PC-3 (cell line): ENCODE results near the gene SETBP1. TPM values are rescaled to one million over a fixed set of nuclear protein-coding genes. Genes with fewer than 3 reads are reported as not detected.
A peak's percentile ranks its signal among the peaks of the same experiment; 100 is the strongest.

ENCODE experiments used
- ATAC-seq: fragments of 200-7000 bp; cut with Tn5 transposase; 2 replicates; pipeline ENCODE4 v1.9.1; 2020; ENCODE audit warnings: mild to moderate bottlenecking, moderate library complexity
- BruUV-seq: library from RNA; stranded (reverse); fragments of 400-500 nt; replicated peaks from 2 replicates; lab custom pipeline; 2021; lab: Mats Ljungman, UMichigan
- CTCF ChIA-PET: fragments of 300-600 bp; sonication (Branson Sonifier 250); formaldehyde crosslinking; loops from one replicate; lab custom pipeline; 2022; ENCODE audit warnings: antibody characterized with exemption; lab: Charles Lee
- POLR2A ChIA-PET: fragments of 300-600 bp; sonication (Branson Sonifier 250); formaldehyde crosslinking; loops from one replicate; lab custom pipeline; 2022; ENCODE audit warnings: antibody characterized with exemption; ENCODE audit not compliant: unreplicated experiment; lab: Charles Lee
- DNase-seq: peaks from one replicate; pipeline ENCODE4 v3.0.0-alpha.2; 2015
- H2AFZ ChIP-seq: fragments of 300-600 bp; sonication (generic); 2 replicates; pipeline ENCODE4 v1.6.0; 2016; ENCODE audit warnings: antibody characterized with exemption, low read length
- H3F3A ChIP-seq: fragments of 300-600 bp; sonication (generic); one replicate; pipeline ENCODE4 v1.6.0; 2017; ENCODE audit warnings: antibody characterized with exemption, low read length, control low read depth, mild to moderate bottlenecking; ENCODE audit not compliant: unreplicated experiment
- H3K27ac ChIP-seq: fragments of 300-600 bp; sonication (generic); 2 replicates; pipeline ENCODE4 v1.5.1; 2016; ENCODE audit warnings: mild to moderate bottlenecking, low read length
- H3K27me3 ChIP-seq: fragments of 300-600 bp; sonication (generic); 2 replicates; pipeline ENCODE4 v1.6.1; 2016; ENCODE audit warnings: low read length, mixed read lengths
- H3K36me3 ChIP-seq: fragments of 300-600 bp; sonication (generic); 2 replicates; pipeline ENCODE4 v1.6.1; 2016; ENCODE audit warnings: low read depth, mixed run types, low read length, mixed read lengths
- H3K4me1 ChIP-seq: fragments of 300-600 bp; sonication (generic); 2 replicates; pipeline ENCODE4 v1.5.1; 2016; ENCODE audit warnings: low read length; ENCODE audit not compliant: insufficient read depth
- H3K4me2 ChIP-seq: fragments of 300-600 bp; sonication (generic); 2 replicates; pipeline ENCODE4 v1.6.0; 2016; ENCODE audit warnings: low read length
- H3K4me3 ChIP-seq: fragments of 300-600 bp; sonication (generic); 2 replicates; pipeline ENCODE4 v1.5.1; 2016; ENCODE audit warnings: mild to moderate bottlenecking, low read length, mixed read lengths
- H3K79me2 ChIP-seq: fragments of 300-600 bp; sonication (generic); 2 replicates; pipeline ENCODE4 v1.6.1; 2017; ENCODE audit warnings: low read length, mixed read lengths
- H3K9ac ChIP-seq: fragments of 300-600 bp; sonication (generic); 2 replicates; pipeline ENCODE4 v1.6.0; 2016; ENCODE audit warnings: mild to moderate bottlenecking, low read length
- H3K9me2 ChIP-seq: fragments of 300-600 bp; sonication (generic); replicated peaks from 2 replicates; pipeline ENCODE4 v1.6.1; 2016; ENCODE audit warnings: mixed run types, low read length, mixed read lengths
- H3K9me3 ChIP-seq: fragments of 300-600 bp; sonication (generic); 2 replicates; pipeline ENCODE4 v1.6.1; 2016; ENCODE audit warnings: low read length, mixed read lengths
- H4K20me1 ChIP-seq: fragments of 300-600 bp; sonication (generic); 2 replicates; pipeline ENCODE4 v1.6.1; 2016; ENCODE audit warnings: low read length, mixed read lengths
- EZH2 ChIP-seq: fragments of 300-600 bp; sonication (generic); IDR thresholded peaks from one replicate; pipeline ENCODE4 v1.6.1; 2017; ENCODE audit warnings: antibody characterized with exemption, mild to moderate bottlenecking, low read length; ENCODE audit not compliant: unreplicated experiment
- EZH2phosphoT487 ChIP-seq: fragments of 300-600 bp; sonication (generic); IDR thresholded peaks from 2 replicates; pipeline ENCODE4 v1.6.1; 2018; ENCODE audit warnings: mild to moderate bottlenecking, antibody characterized with exemption, low read length, borderline replicate concordance
- intact Hi-C: fragments of 100-400 bp; cut with micrococcal nuclease; formaldehyde crosslinking; loops from 2 replicates; pipeline ENCODE4 v1.9.0; 2023
- total RNA-seq: library from RNA; depleted of rRNA; stranded (reverse); fragments of >200 nt; gene quantifications from 2 replicates; pipeline ENCODE4 v1.2.3, GENCODE V29; 2014
- TF ChIP-seq, protein P1 (sequence below): fragments of 300-600 bp; sonication (generic); conservative IDR thresholded peaks from 2 replicates; pipeline ENCODE4 v1.5.1; 2017; ENCODE audit warnings: antibody characterized with exemption, low read depth, mild to moderate bottlenecking, low read length

SETBP1 gene
- total RNA-seq, 1 experiment from 2014 or later, result 2.3 TPM

DNA sequence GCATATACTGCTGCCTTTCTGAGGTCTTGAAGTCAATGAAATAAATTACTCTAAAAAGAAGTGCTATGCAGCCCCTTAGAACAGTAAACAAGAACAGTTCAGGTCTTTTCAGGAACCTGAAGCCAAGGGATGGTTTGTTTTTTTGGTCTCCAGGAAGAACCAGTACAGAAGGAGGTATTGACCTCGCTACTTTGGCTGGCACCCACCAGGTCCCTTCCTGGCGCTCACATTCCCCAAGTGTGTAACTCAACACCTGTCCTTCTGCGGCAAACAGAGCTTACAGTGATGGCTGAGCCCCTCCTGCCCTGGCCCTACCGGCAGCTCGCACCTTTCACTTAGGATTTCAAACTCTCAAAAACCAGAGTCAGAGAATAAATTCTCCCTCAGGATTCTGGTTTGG lies 51.9 kb downstream of the SETBP1 start:
- intact Hi-C loops, result no loop called here
- H3K4me1 ChIP-seq, result peaks cover 30% of the 10 kb centered on the region

DNA sequence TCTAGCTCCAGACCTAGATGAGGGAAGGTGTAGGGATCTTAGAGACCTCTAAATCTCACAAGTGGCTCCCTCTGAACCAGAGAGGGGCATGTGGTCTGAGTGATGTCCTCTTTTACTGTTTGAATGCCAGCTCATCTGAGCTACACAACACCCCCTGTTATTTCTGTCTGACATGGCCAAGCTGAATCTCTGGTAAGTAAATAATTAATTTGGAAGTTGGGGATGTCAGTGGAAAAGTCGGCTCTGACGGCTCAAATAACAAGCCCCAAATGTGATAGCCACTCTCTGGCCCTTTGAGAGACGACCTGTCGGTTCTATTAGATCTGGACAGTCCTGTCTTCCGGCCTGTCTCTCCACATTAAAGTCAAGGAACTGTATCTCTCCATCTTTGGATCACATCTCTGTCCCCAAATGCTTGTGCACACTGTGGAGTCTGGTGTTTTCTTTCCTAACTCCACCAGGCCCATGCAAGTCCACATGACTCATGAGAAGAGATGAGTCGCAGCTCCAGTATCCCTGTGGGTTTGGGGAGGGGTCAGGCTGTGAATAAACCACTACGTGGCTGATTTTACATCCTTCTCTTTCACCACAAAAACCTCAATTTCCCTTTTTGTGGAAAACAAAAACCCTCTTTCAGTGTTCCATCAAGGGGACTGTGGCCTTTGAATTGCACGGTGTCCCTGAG lies 52.5 kb downstream of the SETBP1 start:
- TF ChIP-seq, protein P1, sequence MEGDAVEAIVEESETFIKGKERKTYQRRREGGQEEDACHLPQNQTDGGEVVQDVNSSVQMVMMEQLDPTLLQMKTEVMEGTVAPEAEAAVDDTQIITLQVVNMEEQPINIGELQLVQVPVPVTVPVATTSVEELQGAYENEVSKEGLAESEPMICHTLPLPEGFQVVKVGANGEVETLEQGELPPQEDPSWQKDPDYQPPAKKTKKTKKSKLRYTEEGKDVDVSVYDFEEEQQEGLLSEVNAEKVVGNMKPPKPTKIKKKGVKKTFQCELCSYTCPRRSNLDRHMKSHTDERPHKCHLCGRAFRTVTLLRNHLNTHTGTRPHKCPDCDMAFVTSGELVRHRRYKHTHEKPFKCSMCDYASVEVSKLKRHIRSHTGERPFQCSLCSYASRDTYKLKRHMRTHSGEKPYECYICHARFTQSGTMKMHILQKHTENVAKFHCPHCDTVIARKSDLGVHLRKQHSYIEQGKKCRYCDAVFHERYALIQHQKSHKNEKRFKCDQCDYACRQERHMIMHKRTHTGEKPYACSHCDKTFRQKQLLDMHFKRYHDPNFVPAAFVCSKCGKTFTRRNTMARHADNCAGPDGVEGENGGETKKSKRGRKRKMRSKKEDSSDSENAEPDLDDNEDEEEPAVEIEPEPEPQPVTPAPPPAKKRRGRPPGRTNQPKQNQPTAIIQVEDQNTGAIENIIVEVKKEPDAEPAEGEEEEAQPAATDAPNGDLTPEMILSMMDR, result no peak
- TF ChIP-seq EZH2phosphoT487, result no peak
- no peak for TF ChIP-seq EZH2
- no peaks in the 10 kb centered on the region for H3K79me2 ChIP-seq
- no peaks in the 10 kb centered on the region for H3K27me3 ChIP-seq
- H3K4me1 ChIP-seq, result peaks cover 30% of the 10 kb centered on the region
- ChIA-PET CTCF (no interaction called here), POLR2A (no interaction called here)
- H3K27ac ChIP-seq, result peak overlapping the region; percentile 65
- no peak overlapping the region for H2AFZ ChIP-seq
- H3K4me3 ChIP-seq, result no peak overlapping the region
- intact Hi-C loops, result no loop called here
- ATAC-seq (peak; percentile 97), DNase-seq (peak; percentile 76)
- no peaks in the 10 kb centered on the region for H3K9me2 ChIP-seq
- no peaks in the 10 kb centered on the region for H3K36me3 ChIP-seq
- H3K9ac ChIP-seq, result no peak overlapping the region
- no peaks in the 10 kb centered on the region for H3K9me3 ChIP-seq
- peak overlapping the region; percentile 60 for H3K4me2 ChIP-seq
- H3F3A ChIP-seq, result no peaks in the 10 kb centered on the region
- H4K20me1 ChIP-seq, result no peaks in the 10 kb centered on the region
- no TSS peak for BruUV-seq

More for the DNA sequence above, 51.9 kb downstream of the SETBP1 start:
- peak overlapping the region; percentile 65 for H3K27ac ChIP-seq
- no peaks in the 10 kb centered on the region for H3K9me3 ChIP-seq
- no peaks in the 10 kb centered on the region for H4K20me1 ChIP-seq
- no peaks in the 10 kb centered on the region for H3F3A ChIP-seq
- H3K9ac ChIP-seq, result no peak overlapping the region
- BruUV-seq, result no TSS peak
- TF ChIP-seq, protein P1, result no peak
- TF ChIP-seq EZH2phosphoT487, result no peak
- no peaks in the 10 kb centered on the region for H3K79me2 ChIP-seq
- ATAC-seq, result no peak
- no peak overlapping the region for H3K4me3 ChIP-seq
- no peak for DNase-seq
- no peaks in the 10 kb centered on the region for H3K36me3 ChIP-seq
- no peaks in the 10 kb centered on the region for H3K27me3 ChIP-seq
- H2AFZ ChIP-seq, result no peak overlapping the region
- H3K4me2 ChIP-seq, result peak overlapping the region; percentile 60; the same call in 1 of the 2 replicates
- H3K9me2 ChIP-seq, result no peaks in the 10 kb centered on the region
- ChIA-PET CTCF (no interaction called here), POLR2A (no interaction called here)

DNA sequence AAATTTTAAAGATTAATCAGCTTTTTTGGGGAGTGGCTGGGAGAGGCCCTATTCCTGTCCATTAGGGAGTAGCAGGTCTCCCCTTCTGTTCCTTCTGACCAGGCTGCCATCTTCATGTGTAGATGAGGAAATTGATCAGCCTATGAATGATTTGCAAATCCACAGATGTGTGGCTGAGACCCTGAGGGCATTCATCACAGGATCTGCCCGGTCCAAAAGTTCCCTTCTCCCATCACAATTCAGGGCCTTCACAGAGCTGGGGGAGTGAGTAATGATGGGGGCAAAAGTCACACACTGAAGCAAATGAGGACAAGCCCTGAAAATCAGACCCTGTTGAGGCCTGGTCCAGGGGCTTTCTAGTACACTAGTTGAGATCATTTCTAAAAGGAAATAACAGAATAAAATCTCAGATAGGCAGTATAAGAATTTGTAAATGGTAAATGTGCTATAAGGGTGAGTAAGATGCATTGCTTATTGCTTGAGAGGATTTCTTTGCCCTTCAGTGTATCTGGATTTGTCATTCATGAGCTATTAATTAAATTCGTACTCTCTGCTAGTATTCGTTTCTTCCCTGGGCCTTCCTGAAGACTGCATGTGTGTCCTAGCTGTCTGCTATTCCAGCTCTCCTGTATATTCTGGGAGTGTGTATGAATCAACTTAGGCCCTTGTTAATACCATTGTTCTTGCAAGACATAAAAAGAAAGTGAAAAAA lies 53.2 kb downstream of the SETBP1 start:
- POLR2A ChIA-PET, result no interaction called here
- intact Hi-C loops, result no loop called here
- BruUV-seq, result no TSS peak
- no peaks in the 10 kb centered on the region for H3K9me2 ChIP-seq
- no peaks in the 10 kb centered on the region for H4K20me1 ChIP-seq
- H3K79me2 ChIP-seq, result no peaks in the 10 kb centered on the region
- TF ChIP-seq EZH2, result no peak
- TF ChIP-seq, protein P1, result no peak
- no peak for TF ChIP-seq EZH2phosphoT487
- H3K27ac ChIP-seq, result peak overlapping the region; percentile 43
- no peak overlapping the region for H2AFZ ChIP-seq
- H3K9me3 ChIP-seq, result no peaks in the 10 kb centered on the region
- no peak overlapping the region for H3K9ac ChIP-seq
- CTCF ChIA-PET, result no interaction called here
- H3K4me3 ChIP-seq, result no peak overlapping the region
- no peaks in the 10 kb centered on the region for H3K27me3 ChIP-seq
- no peaks in the 10 kb centered on the region for H3K36me3 ChIP-seq
- H3K4me1 ChIP-seq, result peaks cover 30% of the 10 kb centered on the region
- DNase-seq (no peak), ATAC-seq (no peak)
- H3K4me2 ChIP-seq, result no peak overlapping the region
- H3F3A ChIP-seq, result no peaks in the 10 kb centered on the region
